ENCODE data around the gene TIMM22.

Gene TIMM22

GRCh38 chr17:980406-981291 is 16.3 kb upstream of the TIMM22 start:
- TF ChIP-seq GATA2 (IDR thresholded peaks at IDR 0.05; ENCODE audit: low read depth, low read length) (no peak), GATA3 (IDR thresholded peaks at IDR 0.05; ENCODE audit: low read depth, low read length) (no peak)

DNA sequence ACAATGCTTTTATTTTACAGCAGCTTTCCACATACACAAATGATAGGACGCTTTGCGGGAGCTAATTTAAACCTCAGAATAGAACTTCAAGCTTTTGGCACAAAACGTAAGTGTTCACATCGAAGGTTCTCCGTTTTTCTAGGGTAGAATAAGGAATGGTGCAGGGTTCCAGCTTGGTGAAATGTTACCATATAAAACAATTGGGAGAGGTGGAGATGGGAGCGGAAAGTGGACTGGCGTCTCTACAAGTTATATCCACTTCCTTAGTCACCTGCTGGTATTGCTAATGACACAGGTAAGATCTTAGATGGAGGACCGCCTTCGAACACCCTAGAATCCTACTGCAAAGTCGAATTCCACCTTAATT is 15.7 kb upstream of the TIMM22 start:
- no peak for TF ChIP-seq GATA3 (IDR thresholded peaks at IDR 0.05; ENCODE audit: low read depth, low read length)
- no peak for TF ChIP-seq GATA2 (IDR thresholded peaks at IDR 0.05; ENCODE audit: low read depth, low read length)

DNA sequence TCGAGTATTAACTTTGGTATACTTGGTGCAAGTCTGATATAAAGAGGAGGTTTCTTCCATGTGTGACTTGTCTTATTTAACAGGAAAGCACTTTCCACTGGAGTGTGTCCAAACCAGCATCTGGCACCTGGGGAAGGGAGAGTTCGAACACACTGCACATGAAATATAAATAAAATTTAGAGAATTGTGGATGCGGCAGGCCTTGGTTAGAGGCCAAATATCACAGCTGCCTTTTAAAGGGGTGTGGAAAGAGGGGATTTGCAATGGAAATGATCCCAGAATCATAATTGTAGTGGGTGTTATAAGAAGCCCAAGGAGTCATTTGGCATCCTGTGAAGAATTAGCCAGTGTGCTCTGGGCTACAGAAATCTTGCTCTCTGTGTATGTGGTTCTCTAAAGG is 13.0 kb upstream of the TIMM22 start:
- TF ChIP-seq GATA3 (IDR thresholded peaks at IDR 0.05; ENCODE audit: low read depth, low read length) (no peak), GATA2 (IDR thresholded peaks at IDR 0.05; ENCODE audit: low read depth, low read length) (no peak)

GRCh38 chr17:986322-986929 is 10.5 kb upstream of the TIMM22 start:
- no peak for TF ChIP-seq GATA2 (IDR thresholded peaks at IDR 0.05; ENCODE audit: low read depth, low read length)
- no peak for TF ChIP-seq GATA3 (IDR thresholded peaks at IDR 0.05; ENCODE audit: low read depth, low read length)

GRCh38 chr17:987931-988330 is 9.0 kb upstream of the TIMM22 start:
- TF ChIP-seq GATA3 (IDR thresholded peaks at IDR 0.05; ENCODE audit: low read depth, low read length) (no peak), GATA2 (IDR thresholded peaks at IDR 0.05; ENCODE audit: low read depth, low read length) (no peak)

DNA sequence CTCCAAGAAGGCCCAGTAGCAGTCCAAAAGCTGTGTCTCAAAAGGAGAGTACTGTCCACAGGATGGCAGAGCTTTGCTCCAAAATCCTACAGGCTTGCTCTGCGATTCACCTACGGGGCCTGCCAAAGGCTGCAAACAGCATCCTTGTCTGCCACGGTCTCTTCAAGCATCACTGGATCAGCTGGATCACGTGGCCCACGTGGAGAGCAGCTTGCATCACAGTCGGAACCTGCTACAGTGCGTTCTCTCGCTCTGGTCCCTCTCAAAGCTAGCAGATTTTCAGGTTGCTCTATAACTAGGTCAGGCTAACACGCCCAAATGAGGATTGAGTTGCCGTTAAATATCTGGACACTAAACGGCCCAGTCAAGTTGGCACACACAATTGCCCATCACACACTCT is 8.4 kb upstream of the TIMM22 start:
- no peak for TF ChIP-seq GATA2 (IDR thresholded peaks at IDR 0.05; ENCODE audit: low read depth, low read length)
- TF ChIP-seq GATA3 (IDR thresholded peaks at IDR 0.05; ENCODE audit: low read depth, low read length) = no peak

GRCh38 chr17:992933-993332 is 4.0 kb upstream of the TIMM22 start:
- TF ChIP-seq GATA3 (IDR thresholded peaks at IDR 0.05; ENCODE audit: low read depth, low read length) = no peak

DNA sequence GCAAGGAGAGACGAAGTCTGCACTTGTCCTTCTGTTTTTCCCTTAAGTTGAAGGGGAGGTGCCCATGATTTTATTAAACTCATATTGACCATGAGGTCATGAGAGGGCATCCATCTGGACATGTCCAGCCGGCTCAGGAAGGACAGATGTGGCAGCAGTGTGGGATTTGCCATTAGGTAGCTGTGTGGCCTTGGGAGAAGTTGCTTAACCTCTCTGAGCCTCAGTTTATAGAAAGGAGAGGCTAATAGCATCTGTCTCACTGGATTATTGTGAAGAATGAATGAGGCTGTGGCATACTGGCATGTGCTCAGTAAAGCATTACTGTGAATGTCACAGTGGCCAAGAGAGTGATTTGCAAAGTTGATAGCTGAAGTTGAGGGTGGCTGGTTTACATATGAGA is 1.2 kb downstream of the TIMM22 start:
- TF ChIP-seq GATA2 (IDR thresholded peaks at IDR 0.05; ENCODE audit: low read depth, low read length) (no peak), GATA3 (IDR thresholded peaks at IDR 0.05; ENCODE audit: low read depth, low read length) (no peak)

DNA sequence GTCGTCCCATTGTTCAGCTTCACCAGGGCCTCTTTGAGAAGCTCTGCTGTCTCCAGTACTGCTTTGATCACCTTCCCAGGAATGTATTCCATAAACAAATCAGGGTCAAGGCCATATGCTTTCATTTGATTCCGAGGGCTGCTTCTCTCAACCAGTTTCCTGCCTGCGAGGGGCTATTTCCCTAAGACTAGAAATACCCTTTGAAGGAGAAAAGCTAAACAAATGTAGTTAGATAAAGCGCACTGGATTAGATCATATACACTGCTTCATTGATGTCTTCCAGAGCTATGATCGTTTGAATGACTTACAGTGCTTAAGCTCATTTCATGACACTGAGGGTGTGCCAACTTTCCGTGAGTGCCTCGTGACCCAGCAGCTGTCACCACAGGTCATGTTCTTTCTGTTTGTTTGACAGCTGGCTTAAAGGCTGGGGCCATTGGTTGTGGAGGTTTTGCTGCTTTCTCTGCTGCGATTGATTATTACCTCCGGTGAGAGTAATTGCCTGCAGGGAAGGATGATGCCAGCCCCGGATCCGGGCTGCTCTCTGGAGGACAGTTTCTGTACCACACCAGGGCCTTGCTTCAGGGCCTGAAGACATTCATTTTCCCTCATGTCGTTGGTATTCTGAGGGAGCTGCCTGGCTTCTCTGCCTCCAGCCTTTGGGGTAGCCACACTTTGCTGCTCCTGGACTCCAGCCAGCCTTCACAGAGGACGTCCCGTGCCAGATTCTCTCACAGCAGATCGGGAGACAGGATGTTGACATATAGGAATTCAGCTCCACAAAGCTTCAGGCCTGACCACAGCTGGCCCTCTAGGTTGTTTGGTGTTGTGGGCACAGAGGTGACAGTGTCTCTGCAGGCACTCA is 3.9 kb downstream of the TIMM22 start:
- TF ChIP-seq GATA3 (IDR thresholded peaks at IDR 0.05; ENCODE audit: low read depth, low read length) (no peak), GATA2 (IDR thresholded peaks at IDR 0.05; ENCODE audit: low read depth, low read length) (no peak)

GRCh38 chr17:1001640-1002411 is 4.9 kb downstream of the TIMM22 start:
- no peak for TF ChIP-seq GATA2 (IDR thresholded peaks at IDR 0.05; ENCODE audit: low read depth, low read length)
- no peak for TF ChIP-seq GATA3 (IDR thresholded peaks at IDR 0.05; ENCODE audit: low read depth, low read length)

DNA sequence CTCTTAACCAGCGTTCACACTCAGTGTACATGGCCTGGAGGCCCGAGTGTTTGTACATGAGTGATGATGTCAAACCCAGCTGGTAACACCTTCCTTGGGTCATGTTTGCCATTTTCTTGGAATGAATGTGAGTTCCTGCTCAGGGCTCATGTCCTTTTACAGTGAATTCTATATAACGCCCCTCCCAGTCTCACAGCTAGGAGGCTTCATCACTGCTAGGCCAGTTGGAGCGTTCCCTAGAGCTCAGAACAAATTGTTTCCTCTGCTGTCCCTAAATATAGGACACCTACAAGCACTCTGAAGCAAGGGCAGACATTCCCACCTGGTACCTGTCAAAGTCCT is 5.5 kb downstream of the TIMM22 start:
- TF ChIP-seq GATA3 (IDR thresholded peaks at IDR 0.05; ENCODE audit: low read depth, low read length) = no peak
- TF ChIP-seq GATA2 (IDR thresholded peaks at IDR 0.05; ENCODE audit: low read depth, low read length) = no peak

DNA sequence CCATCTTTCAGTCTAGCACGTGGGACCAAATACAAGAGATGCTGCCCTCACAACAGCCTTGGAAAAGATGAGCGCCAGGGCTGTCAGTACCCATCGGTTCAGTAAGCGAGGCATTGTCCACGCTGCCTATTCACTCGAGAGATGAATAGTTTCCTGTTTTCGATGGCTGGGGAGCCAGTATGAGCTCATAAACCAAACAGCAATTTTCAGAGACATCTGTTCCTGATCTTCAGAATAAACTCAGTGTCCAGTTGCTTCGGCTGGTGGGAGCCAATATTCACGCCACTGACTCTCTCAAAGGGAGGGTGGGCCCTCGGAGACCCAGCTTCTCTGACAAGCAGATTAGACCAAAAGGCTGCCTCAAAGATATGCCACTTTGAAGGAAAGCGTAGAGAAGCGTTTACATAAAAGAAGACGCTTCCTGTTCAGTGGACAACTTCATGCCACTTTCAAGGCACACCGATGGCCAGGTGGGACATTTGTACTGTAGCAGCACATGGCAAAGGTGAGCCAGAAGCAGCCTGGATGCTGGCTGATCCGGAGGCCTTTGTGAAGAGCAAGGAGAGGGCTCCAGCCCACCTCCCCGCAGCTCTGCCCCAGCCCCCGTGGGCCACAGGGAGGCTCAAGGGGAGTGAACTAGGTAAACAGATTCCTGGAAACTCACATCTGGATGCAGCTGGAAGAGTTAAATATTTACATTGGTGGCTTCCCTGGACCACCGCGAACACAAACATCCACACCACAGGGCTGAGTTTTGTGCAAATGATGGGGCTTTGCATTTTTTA is 6.0 kb downstream of the TIMM22 start:
- TF ChIP-seq GATA2 (IDR thresholded peaks at IDR 0.05; ENCODE audit: low read depth, low read length) (no peak), GATA3 (IDR thresholded peaks at IDR 0.05; ENCODE audit: low read depth, low read length) (no peak)

DNA sequence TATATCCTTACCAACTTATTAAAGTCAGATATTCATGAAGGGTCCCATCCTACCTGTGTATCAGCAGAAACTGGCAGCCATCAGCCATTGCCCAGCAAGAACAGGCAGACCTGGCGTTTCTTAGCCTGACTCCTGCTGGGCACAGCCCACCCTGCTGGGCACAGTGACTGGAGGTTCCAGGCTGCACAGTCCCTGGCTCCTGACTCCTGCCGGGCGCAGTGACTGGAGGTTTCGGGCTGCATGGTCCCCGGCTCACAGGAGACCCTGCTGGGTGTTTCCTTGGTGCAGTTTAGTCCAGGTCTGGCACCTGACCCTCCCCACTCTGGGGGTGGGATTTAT is 6.7 kb downstream of the TIMM22 start:
- TF ChIP-seq GATA3 (IDR thresholded peaks at IDR 0.05; ENCODE audit: low read depth, low read length) = no peak
- no peak for TF ChIP-seq GATA2 (IDR thresholded peaks at IDR 0.05; ENCODE audit: low read depth, low read length)
